Keratinocyte (primary cell): Measurements from ENCODE around the gene SRRM5. TPM values are rescaled to one million over a fixed set of nuclear protein-coding genes. Genes with fewer than 3 reads are reported as not detected.

Experiments used
- DNase-seq: peaks from one replicate; pipeline ENCODE4 v3.0.0-alpha.2; 2011; ENCODE audit warnings: low read depth, missing footprints, low spot score
- FAIRE-seq: peaks from 2 replicates; lab custom pipeline; 2011; peaks lifted over from hg19 to GRCh38; lab: Jason Lieb, UNC
- H2AFZ ChIP-seq: 2 replicates; pipeline ENCODE4 v1.6.0; 2012; ENCODE audit warnings: low read length, control low read depth, inconsistent platforms; ENCODE audit not compliant: control insufficient read depth
- H3K27ac ChIP-seq: 2 replicates; pipeline ENCODE4 v1.5.1; 2011; ENCODE audit warnings: low read length; ENCODE audit not compliant: control insufficient read depth, insufficient read depth
- H3K27me3 ChIP-seq: 3 replicates; pipeline ENCODE4 v1.6.0; 2011; ENCODE audit warnings: low read length; ENCODE audit not compliant: control insufficient read depth, insufficient read depth; ENCODE audit errors: extremely low read depth
- H3K36me3 ChIP-seq, 2 experiments: 2 replicates in 1 of 2; 3 replicates in 1 of 2; pipeline ENCODE4 v1.5.1; 2011; ENCODE audit warnings: low read length in 2 of 2, mild to moderate bottlenecking in 1 of 2; ENCODE audit not compliant: control insufficient read depth in 2 of 2, insufficient read depth in 2 of 2; ENCODE audit errors: extremely low read depth in 1 of 2
- H3K4me1 ChIP-seq: 3 replicates; pipeline ENCODE4 v1.5.1; 2011; ENCODE audit warnings: low read length; ENCODE audit not compliant: control insufficient read depth, insufficient read depth; ENCODE audit errors: extremely low read depth
- H3K4me2 ChIP-seq: 3 replicates; pipeline ENCODE4 v1.6.0; 2011; ENCODE audit warnings: low read depth, low read length; ENCODE audit not compliant: control insufficient read depth, insufficient read depth; ENCODE audit errors: extremely low read depth
- H3K4me3 ChIP-seq, 3 experiments: fragments of 200-600 bp in 1 of 3; sonication (generic) in 1 of 3; 2 replicates in 2 of 3; 3 replicates in 1 of 3; pipeline ENCODE4 v1.5.1; 2011 to 2016; ENCODE audit warnings: low read length in 3 of 3, mild to moderate bottlenecking in 3 of 3, control low read depth in 2 of 3, inconsistent platforms in 1 of 3, low read depth in 1 of 3, mixed read lengths in 1 of 3, mixed run types in 1 of 3, moderate library complexity in 1 of 3; ENCODE audit not compliant: control insufficient read depth in 2 of 3, insufficient read depth in 2 of 3; ENCODE audit errors: extremely low read depth in 1 of 3
- H3K79me2 ChIP-seq: 2 replicates; pipeline ENCODE4 v1.6.0; 2012; ENCODE audit warnings: low read length; ENCODE audit not compliant: control insufficient read depth, insufficient read depth
- H3K9ac ChIP-seq: 3 replicates; pipeline ENCODE4 v1.6.0; 2011; ENCODE audit warnings: low read length; ENCODE audit not compliant: control insufficient read depth, insufficient read depth; ENCODE audit errors: extremely low read depth
- H3K9me1 ChIP-seq: 3 replicates; pipeline ENCODE4 v1.6.0; 2011; ENCODE audit warnings: low read length; ENCODE audit not compliant: control insufficient read depth, insufficient read depth; ENCODE audit errors: extremely low read depth
- H3K9me3 ChIP-seq: 2 replicates; pipeline ENCODE4 v1.5.1; 2012; ENCODE audit warnings: low read depth, low read length; ENCODE audit not compliant: control insufficient read depth
- H4K20me1 ChIP-seq: 3 replicates; pipeline ENCODE4 v1.6.0; 2011; ENCODE audit warnings: low read length; ENCODE audit not compliant: control insufficient read depth, insufficient read depth; ENCODE audit errors: extremely low read depth
- EZH2 ChIP-seq: IDR thresholded peaks from one replicate; pipeline ENCODE4 v1.6.1; 2012; ENCODE audit warnings: inconsistent platforms, mild to moderate bottlenecking, low read length, moderate library complexity
- dilution Hi-C: fragments of 300-500 bp; cut with MboI; formaldehyde crosslinking; loops from one replicate; pipeline ENCODE4 v1.7.0; 2020; ENCODE audit warnings: low sequenced_read_pairs; ENCODE audit not compliant: extremely low pct_ligation_motif_present
- polyA plus RNA-seq, 5 experiments: library from polyadenylated mRNA; depleted of rRNA in 3 of 5; stranded (reverse) in 3 of 5; stranded (forward) in 1 of 5; unstranded in 1 of 5; fragments of >200 nt; gene quantifications; 1 replicate in 1 of 5; 2 replicates in 3 of 5; 3 replicates in 1 of 5; pipeline versions ENCODE4 v1.2.1 to v1.2.3, GENCODE V29; 2011 to 2012; ENCODE audit warnings: missing spikeins in 2 of 5, low read depth in 1 of 5, low replicate concordance in 1 of 5
- TF ChIP-seq, protein P1 (sequence below), 3 experiments: IDR thresholded peaks in 1 of 3; conservative IDR thresholded peaks in 1 of 3; optimal IDR thresholded peaks in 1 of 3; 2 replicates in 2 of 3; 3 replicates in 1 of 3; pipeline versions ENCODE3 to v1.5.1; 2011; ENCODE audit warnings: low read length in 3 of 3, mild to moderate bottlenecking in 3 of 3, moderate library complexity in 2 of 3, control low read depth in 1 of 3, inconsistent platforms in 1 of 3; ENCODE audit not compliant: insufficient read depth in 2 of 3; ENCODE audit errors: extremely low read depth in 1 of 3

SRRM5 gene
- polyA plus RNA-seq, 1 donor (not counting 4 experiments of a cell fraction or from before 2014, with no cell fraction given) = 0.03 TPM

- FAIRE-seq = peak; percentile 58
- no peak for DNase-seq
- no peaks in the 10 kb centered on the region for H3K9me1 ChIP-seq
- no peaks in the 10 kb centered on the region for H4K20me1 ChIP-seq
- no peak for TF ChIP-seq EZH2
- TF ChIP-seq, protein P1, sequence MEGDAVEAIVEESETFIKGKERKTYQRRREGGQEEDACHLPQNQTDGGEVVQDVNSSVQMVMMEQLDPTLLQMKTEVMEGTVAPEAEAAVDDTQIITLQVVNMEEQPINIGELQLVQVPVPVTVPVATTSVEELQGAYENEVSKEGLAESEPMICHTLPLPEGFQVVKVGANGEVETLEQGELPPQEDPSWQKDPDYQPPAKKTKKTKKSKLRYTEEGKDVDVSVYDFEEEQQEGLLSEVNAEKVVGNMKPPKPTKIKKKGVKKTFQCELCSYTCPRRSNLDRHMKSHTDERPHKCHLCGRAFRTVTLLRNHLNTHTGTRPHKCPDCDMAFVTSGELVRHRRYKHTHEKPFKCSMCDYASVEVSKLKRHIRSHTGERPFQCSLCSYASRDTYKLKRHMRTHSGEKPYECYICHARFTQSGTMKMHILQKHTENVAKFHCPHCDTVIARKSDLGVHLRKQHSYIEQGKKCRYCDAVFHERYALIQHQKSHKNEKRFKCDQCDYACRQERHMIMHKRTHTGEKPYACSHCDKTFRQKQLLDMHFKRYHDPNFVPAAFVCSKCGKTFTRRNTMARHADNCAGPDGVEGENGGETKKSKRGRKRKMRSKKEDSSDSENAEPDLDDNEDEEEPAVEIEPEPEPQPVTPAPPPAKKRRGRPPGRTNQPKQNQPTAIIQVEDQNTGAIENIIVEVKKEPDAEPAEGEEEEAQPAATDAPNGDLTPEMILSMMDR (optimal IDR thresholded peaks at IDR 0.05 in 1 of 3, IDR thresholded peaks at IDR 0.05 in 1 of 3, conservative IDR thresholded peaks at IDR 0.05 in 1 of 3; ENCODE audit: extremely low read depth in 1 of 3, insufficient read depth in 2 of 3, low read length in 3 of 3) = no peak
- no peaks in the 10 kb centered on the region for H3K9me3 ChIP-seq
- peaks cover 1 to 3% of the 10 kb centered on the region in 2 experiments for H3K36me3 ChIP-seq
- no peaks in the 10 kb centered on the region for H3K79me2 ChIP-seq
- no peak overlapping the region for H3K27ac ChIP-seq
- H2AFZ ChIP-seq = no peak overlapping the region
- H3K4me2 ChIP-seq = no peak overlapping the region
- H3K4me1 ChIP-seq = no peaks in the 10 kb centered on the region
- no peak overlapping the region for H3K4me3 ChIP-seq
- no peaks in the 10 kb centered on the region for H3K27me3 ChIP-seq
- dilution Hi-C loops = no loop called here
- H3K9ac ChIP-seq = no peak overlapping the region
These were observed 49.1 kb upstream of the SRRM5 start for GRCh38 chr19:43562698-43563241.

- FAIRE-seq = no peak
- no peak for TF ChIP-seq EZH2
- TF ChIP-seq, protein P1 (optimal IDR thresholded peaks at IDR 0.05 in 1 of 3, IDR thresholded peaks at IDR 0.05 in 1 of 3, conservative IDR thresholded peaks at IDR 0.05 in 1 of 3; ENCODE audit: extremely low read depth in 1 of 3, insufficient read depth in 2 of 3, low read length in 3 of 3) = no peak
These were observed 48.0 kb upstream of the SRRM5 start for GRCh38 chr19:43563816-43564457.

More at GRCh38 chr19:43563816-43564457, 48.0 kb upstream of the SRRM5 start:
- no peaks in the 10 kb centered on the region for H3K79me2 ChIP-seq
- no peak for DNase-seq
- H3K36me3 ChIP-seq = peaks cover 0 to 1% of the 10 kb centered on the region in 2 experiments
- no peaks in the 10 kb centered on the region for H3K4me1 ChIP-seq
- H4K20me1 ChIP-seq = no peaks in the 10 kb centered on the region
- no peak overlapping the region for H3K9ac ChIP-seq
- H3K27me3 ChIP-seq = no peaks in the 10 kb centered on the region
- no peaks in the 10 kb centered on the region for H3K9me3 ChIP-seq
- dilution Hi-C loops = no loop called here
- no peak overlapping the region for H3K4me2 ChIP-seq
- H2AFZ ChIP-seq = no peak overlapping the region
- no peak overlapping the region for H3K4me3 ChIP-seq
- no peaks in the 10 kb centered on the region for H3K9me1 ChIP-seq
- no peak overlapping the region for H3K27ac ChIP-seq
